ENCODE results near the gene EIF2B2.

Gene EIF2B2

GRCh38 chr14:74973003-74973653, 29.6 kb upstream of the EIF2B2 start:
- in situ Hi-C loops (cut with HindIII; ENCODE audit: low sequenced_read_pairs), result no loop called here

GRCh38 chr14:74973905-74974363, 28.8 kb upstream of the EIF2B2 start:
- in situ Hi-C loops (cut with HindIII; ENCODE audit: low sequenced_read_pairs), result no loop called here

GRCh38 chr14:74974364-74975058, 28.2 kb upstream of the EIF2B2 start:
- in situ Hi-C loops (cut with HindIII; ENCODE audit: low sequenced_read_pairs), result no loop called here

GRCh38 chr14:74975059-74975810, 27.5 kb upstream of the EIF2B2 start:
- in situ Hi-C loops (cut with HindIII; ENCODE audit: low sequenced_read_pairs), result no loop called here

- in situ Hi-C loops (cut with HindIII; ENCODE audit: low sequenced_read_pairs), result no loop called here
These were observed 26.2 kb upstream of the EIF2B2 start for GRCh38 chr14:74976264-74977113.

- in situ Hi-C loops (cut with HindIII; ENCODE audit: low sequenced_read_pairs), result no loop called here
These were observed 25.4 kb upstream of the EIF2B2 start for GRCh38 chr14:74977164-74977900.

GRCh38 chr14:74977901-74978385, 24.8 kb upstream of the EIF2B2 start:
- in situ Hi-C loops (cut with HindIII; ENCODE audit: low sequenced_read_pairs), result no loop called here

- in situ Hi-C loops (cut with HindIII; ENCODE audit: low sequenced_read_pairs), result no loop called here
These were observed 24.2 kb upstream of the EIF2B2 start for GRCh38 chr14:74978416-74978947.

- in situ Hi-C loops (cut with HindIII; ENCODE audit: low sequenced_read_pairs), result no loop called here
These were observed 23.7 kb upstream of the EIF2B2 start for GRCh38 chr14:74979029-74979428.

GRCh38 chr14:74979442-74980397, 23.0 kb upstream of the EIF2B2 start:
- in situ Hi-C loops (cut with HindIII; ENCODE audit: low sequenced_read_pairs), result no loop called here

- in situ Hi-C loops (cut with HindIII; ENCODE audit: low sequenced_read_pairs), result no loop called here
These were observed 22.4 kb upstream of the EIF2B2 start for GRCh38 chr14:74980398-74980730.

- in situ Hi-C loops (cut with HindIII; ENCODE audit: low sequenced_read_pairs), result no loop called here
These were observed 21.8 kb upstream of the EIF2B2 start for GRCh38 chr14:74980731-74981461.

GRCh38 chr14:74981462-74981782, 21.3 kb upstream of the EIF2B2 start:
- in situ Hi-C loops (cut with HindIII; ENCODE audit: low sequenced_read_pairs), result no loop called here

- in situ Hi-C loops (cut with HindIII; ENCODE audit: low sequenced_read_pairs), result no loop called here
These were observed 20.9 kb upstream of the EIF2B2 start for GRCh38 chr14:74981833-74982232.

GRCh38 chr14:74982661-74983060, 20.1 kb upstream of the EIF2B2 start:
- in situ Hi-C loops (cut with HindIII; ENCODE audit: low sequenced_read_pairs), result no loop called here

GRCh38 chr14:74983343-74983742, 19.4 kb upstream of the EIF2B2 start:
- in situ Hi-C loops (cut with HindIII; ENCODE audit: low sequenced_read_pairs), result no loop called here

GRCh38 chr14:74984236-74985027, 18.3 kb upstream of the EIF2B2 start:
- in situ Hi-C loops (cut with HindIII; ENCODE audit: low sequenced_read_pairs), result no loop called here

GRCh38 chr14:74985028-74985310, 17.8 kb upstream of the EIF2B2 start:
- in situ Hi-C loops (cut with HindIII; ENCODE audit: low sequenced_read_pairs), result no loop called here

Data from endothelial cell of hepatic sinusoid (primary cell).